Measurements from ENCODE around the gene WDR27. TPM values are rescaled to one million over a fixed set of nuclear protein-coding genes. Genes with fewer than 3 reads are reported as not detected.

WDR27 gene
- total RNA-seq, 2 experiments from 2014 or later: 48.8 to 49.6 TPM

- CTCF ChIA-PET: interaction anchor here (0.9 to 6.3 kb wide), 5 partner anchors 14 to 29 kb away, joined by 4 to 34 read pairs (median 6); partner anchors contain the start of genes C6orf120, DYNLT2, ERMARD and WDR27
- POLR2A ChIA-PET: interaction anchor here (1.2 to 7.8 kb wide), 6 partner anchors 8 to 30 kb away, joined by 3 to 95 read pairs (median 22); partner anchors contain the start of genes C6orf120, DYNLT2, ERMARD and WDR27
- H3K36me3 Mint-ChIP-seq (ENCODE audit: low read depth): peaks cover 29% of the 10 kb centered on the region
- H3K4me1 Mint-ChIP-seq (ENCODE audit: low read depth): peaks cover 46% of the 10 kb centered on the region
- H3K27ac Mint-ChIP-seq: peak overlapping the region; percentile 97
- peak; percentile 57 for DNase-seq
- H3K9me3 Mint-ChIP-seq: no peaks in the 10 kb centered on the region
- H3K4me3 Mint-ChIP-seq: peak overlapping the region; percentile 94
- ATAC-seq: peak; percentile 31
- TF ChIP-seq CTCF (IDR thresholded peaks at IDR 0.05): no peak
- intact Hi-C loops (cut with micrococcal nuclease): loop anchor here (2.0 kb wide), 1 partner anchor 20 kb away; the partner anchor contains the start of genes C6orf120 and WDR27
- no peaks in the 10 kb centered on the region for H3K27me3 Mint-ChIP-seq
Observed at GRCh38 chr6:169722362-169723199, 20.8 kb upstream of the WDR27 start.

- H3K27me3 Mint-ChIP-seq: no peaks in the 10 kb centered on the region
- H3K9me3 Mint-ChIP-seq: no peaks in the 10 kb centered on the region
- DNase-seq (no peak), ATAC-seq (no peak)
- H3K27ac Mint-ChIP-seq: peak overlapping the region; percentile 62
- no peak overlapping the region for H3K4me3 Mint-ChIP-seq
- peaks cover 33% of the 10 kb centered on the region for H3K4me1 Mint-ChIP-seq (ENCODE audit: low read depth)
- intact Hi-C loops (cut with micrococcal nuclease): no loop called here
- POLR2A ChIA-PET: interaction anchor here (0.9 to 1.4 kb wide), 3 partner anchors 13 to 32 kb away, joined by 3 to 4 read pairs (median 4); partner anchors contain the start of genes C6orf120 and WDR27
- TF ChIP-seq CTCF (IDR thresholded peaks at IDR 0.05): no peak
- H3K36me3 Mint-ChIP-seq (ENCODE audit: low read depth): peaks cover 40% of the 10 kb centered on the region
- CTCF ChIA-PET: interaction anchor here (0.7 to 6.3 kb wide), 3 partner anchors 11 to 19 kb away, joined by 3 to 34 read pairs (median 17); partner anchors contain the start of genes C6orf120 and WDR27
Observed at GRCh38 chr6:169720207-169720855, 18.5 kb upstream of the WDR27 start.

- intact Hi-C loops (cut with micrococcal nuclease): no loop called here
- peaks cover 33% of the 10 kb centered on the region for H3K4me1 Mint-ChIP-seq (ENCODE audit: low read depth)
- no peaks in the 10 kb centered on the region for H3K27me3 Mint-ChIP-seq
- ChIA-PET CTCF (interaction anchor here (1.3 to 6.3 kb wide), 3 partner anchors 10 to 71 kb away, joined by 4 to 34 read pairs (median 17); partner anchors contain the start of genes C6orf120 and WDR27), POLR2A (interaction anchor here (0.9 to 3.0 kb wide), 3 partner anchors 12 to 17 kb away, joined by 3 to 18 read pairs (median 4); partner anchors contain the start of genes C6orf120 and WDR27)
- DNase-seq: no peak
- no peak for ATAC-seq
- H3K9me3 Mint-ChIP-seq: no peaks in the 10 kb centered on the region
- TF ChIP-seq CTCF (IDR thresholded peaks at IDR 0.05): no peak
- H3K36me3 Mint-ChIP-seq (ENCODE audit: low read depth): peaks cover 48% of the 10 kb centered on the region
- peak overlapping the region; percentile 28 for H3K27ac Mint-ChIP-seq
- H3K4me3 Mint-ChIP-seq: no peak overlapping the region
Observed at GRCh38 chr6:169719117-169719516, 17.3 kb upstream of the WDR27 start.

GRCh38 chr6:169714595-169714994, 12.8 kb upstream of the WDR27 start:
- DNase-seq (no peak), ATAC-seq (no peak)
- POLR2A ChIA-PET: interaction anchor here (2.1 to 3.0 kb wide), 2 partner anchors 9 to 12 kb away, joined by 8 to 20 read pairs; partner anchors contain the start of genes C6orf120, PHF10 and WDR27
- CTCF ChIA-PET: no interaction called here
- Mint-ChIP-seq H3K4me3 (no peak overlapping the region), H3K9me3 (no peaks in the 10 kb centered on the region), H3K36me3 (ENCODE audit: low read depth) (peaks cover 60% of the 10 kb centered on the region), H3K4me1 (ENCODE audit: low read depth) (peaks cover 18% of the 10 kb centered on the region), H3K27me3 (no peaks in the 10 kb centered on the region), H3K27ac (no peak overlapping the region)
- no peak for TF ChIP-seq CTCF (IDR thresholded peaks at IDR 0.05)
- intact Hi-C loops (cut with micrococcal nuclease): no loop called here
